HG03159 (cell line): ENCODE data around the gene SPATA17.

ENCODE experiments used
- ATAC-seq: cut with Tn5 transposase; IDR thresholded peaks from one replicate; pipeline ENCODE4 v1.9.1; 2021; ENCODE audit warnings: mild to moderate bottlenecking, moderate library complexity; ENCODE audit not compliant: unreplicated experiment

The SPATA17 gene

GRCh38 chr1:217907504-217907903 lies 276.4 kb downstream of the SPATA17 start:
- no peak for ATAC-seq

DNA sequence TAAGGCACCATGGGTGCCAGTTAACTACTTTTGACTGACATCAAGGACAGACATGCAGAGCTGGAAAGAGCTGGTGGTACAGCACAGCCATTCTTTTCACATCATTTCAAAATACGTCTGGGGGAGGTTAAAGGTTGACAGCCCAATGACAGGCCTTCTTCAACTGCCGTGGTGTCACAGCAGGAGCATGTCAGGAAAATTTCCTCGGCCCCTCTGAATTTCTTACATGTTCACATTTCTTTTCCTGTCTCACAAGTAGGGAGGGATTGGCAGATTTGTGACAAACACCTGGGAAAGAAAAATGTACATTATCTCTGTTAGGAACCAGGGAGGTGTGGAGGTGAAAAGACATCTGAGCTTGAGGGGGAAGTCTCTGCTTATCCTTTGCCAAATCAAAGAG lies 279.1 kb downstream of the SPATA17 start:
- ATAC-seq = no peak

GRCh38 chr1:217910791-217911320 lies 279.7 kb downstream of the SPATA17 start:
- no peak for ATAC-seq

- ATAC-seq = no peak
Observed at GRCh38 chr1:217911908-217912307, 280.8 kb downstream of the SPATA17 start.

DNA sequence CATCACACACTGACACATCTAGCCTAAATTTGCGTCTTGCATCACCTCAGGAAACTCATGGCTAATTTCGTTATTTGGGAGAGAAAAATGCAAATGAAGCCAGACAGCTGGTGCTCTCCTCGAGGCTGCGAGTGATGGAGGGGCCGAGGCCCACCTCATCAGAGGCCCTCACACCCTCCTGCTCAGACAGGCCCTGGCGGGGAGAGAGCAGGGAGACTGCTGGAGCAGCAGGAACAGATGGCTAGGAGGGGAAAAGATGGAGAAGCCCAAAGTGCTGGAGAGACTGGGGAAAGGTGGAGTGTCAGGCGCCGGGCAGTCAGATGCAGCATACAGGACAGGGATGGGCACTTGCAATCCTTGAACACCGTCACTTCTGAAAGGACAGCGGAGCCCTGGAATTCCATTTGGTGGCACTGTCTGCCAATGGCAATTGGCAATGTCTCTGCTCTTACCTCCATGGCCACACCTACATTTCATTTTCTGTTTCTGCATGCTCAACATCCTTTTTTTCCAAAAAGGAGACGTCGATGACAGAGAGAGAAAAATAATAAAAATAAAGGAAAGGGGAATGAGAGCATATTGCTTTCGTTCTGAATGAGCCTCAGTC lies 286.2 kb downstream of the SPATA17 start:
- ATAC-seq = no peak

DNA sequence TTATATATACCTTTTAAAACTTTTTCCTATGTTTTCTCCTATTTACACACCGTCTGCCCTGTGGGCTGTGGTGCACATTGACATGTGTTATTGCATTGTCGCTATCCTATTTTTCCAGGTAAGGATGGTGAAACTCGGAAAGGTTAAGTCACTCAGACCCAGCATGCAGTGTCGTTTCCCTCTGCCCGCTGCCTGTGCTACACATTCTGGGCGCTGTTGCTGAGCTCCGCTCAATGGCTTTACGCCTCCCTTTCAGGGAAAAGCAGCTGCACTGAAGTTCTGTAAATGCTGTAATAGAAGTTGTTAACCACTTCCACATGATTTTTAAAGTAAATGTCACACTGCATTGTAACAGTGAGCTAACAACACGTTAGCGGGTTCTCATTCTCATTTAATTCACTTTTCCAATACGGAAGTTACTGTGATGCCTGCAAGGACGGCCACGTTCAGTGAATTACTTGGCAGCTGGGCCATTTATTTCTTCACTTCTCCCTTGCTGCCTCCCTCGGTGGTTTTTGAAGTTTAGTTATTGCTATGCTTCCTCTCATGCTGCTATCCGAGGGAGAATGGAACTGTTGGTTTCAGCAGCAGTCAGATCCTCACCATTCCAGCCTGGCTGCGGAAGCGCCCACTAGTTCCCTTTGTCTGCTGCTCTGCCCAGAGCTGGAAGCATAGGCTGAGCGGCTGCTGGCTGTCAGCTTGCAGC lies 288.7 kb downstream of the SPATA17 start:
- ATAC-seq = no peak
